Renal pelvis (tissue), 4 donors: ENCODE results near the gene ARRB1. TPM values are rescaled to one million over a fixed set of nuclear protein-coding genes. Genes with fewer than 3 reads are reported as not detected.

ENCODE experiments used
- DNase-seq: peaks from one replicate; pipeline ENCODE4 v3.0.0-alpha.2; 2013
- polyA plus RNA-seq, 3 donors: library from polyadenylated mRNA; unstranded; fragments of 120-200 nt; gene quantifications; one replicate each; pipeline ENCODE4 v1.2.1, GENCODE V29; 2013; ENCODE audit not compliant: insufficient read length in 3 of 3

The ARRB1 gene
- polyA plus RNA-seq, 3 donors, result 22.7 to 27.8 (median 24.7) TPM

DNA sequence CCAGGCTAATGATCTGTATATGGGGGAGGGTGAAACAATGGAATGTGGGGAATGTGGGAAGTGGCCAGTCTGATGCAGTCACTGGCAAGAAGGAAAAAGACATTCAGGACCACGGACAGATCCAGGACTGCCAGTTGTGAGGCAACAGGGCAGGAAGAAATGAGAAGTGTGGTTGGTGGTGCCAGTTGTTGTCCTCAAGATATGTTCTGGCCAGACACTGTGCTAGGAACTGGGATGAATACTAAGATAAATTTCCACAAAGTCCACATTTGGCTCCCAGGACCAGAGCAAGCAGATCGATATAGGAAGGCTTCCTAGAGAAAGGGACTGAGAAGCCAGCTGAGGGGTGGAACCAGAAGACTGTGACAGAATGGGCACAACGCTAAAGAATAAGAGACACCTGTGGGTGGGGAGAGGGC lies 117.7 kb downstream of the ARRB1 start:
- DNase-seq, result peak; percentile 80

DNA sequence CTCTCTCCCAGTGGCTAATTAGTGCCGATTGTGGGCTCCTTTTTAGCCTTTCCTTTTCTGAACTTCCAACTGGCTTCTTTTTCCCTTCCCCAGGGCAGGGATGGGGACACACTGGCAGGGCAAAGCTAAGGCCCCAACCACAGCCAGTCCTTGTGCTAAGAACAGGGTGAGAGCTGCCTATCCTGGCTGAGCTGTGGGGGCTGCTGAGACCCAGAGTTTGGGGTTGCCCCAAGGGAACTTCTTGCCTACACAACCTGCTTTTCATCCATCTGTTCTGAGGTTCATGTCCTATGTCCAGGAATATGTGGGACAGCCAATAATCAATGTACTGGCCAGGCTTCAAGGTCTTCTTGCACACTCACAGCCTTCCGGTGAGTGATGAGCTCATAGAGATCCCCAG lies 120.8 kb downstream of the ARRB1 start:
- DNase-seq, result no peak

DNA sequence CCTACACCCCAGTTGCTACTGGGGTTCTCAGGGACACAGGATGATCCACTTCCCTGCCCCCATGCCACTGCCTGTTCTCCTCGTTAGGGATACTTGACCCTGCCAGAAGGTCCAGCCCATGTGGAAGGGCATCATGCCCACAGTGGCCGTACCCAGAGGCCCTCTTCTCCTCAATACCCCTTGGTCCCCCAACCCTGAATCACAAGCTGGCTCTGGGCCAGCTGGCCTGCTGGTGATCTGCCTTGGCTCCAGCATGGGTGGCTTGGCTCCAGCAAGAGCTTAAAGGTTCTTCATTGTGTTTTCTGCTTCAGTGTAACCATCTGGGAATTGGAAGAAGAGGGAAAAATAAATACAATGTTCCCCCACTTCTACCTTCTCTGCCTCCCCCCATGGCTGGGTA lies 122.0 kb downstream of the ARRB1 start:
- DNase-seq, result no peak

DNA sequence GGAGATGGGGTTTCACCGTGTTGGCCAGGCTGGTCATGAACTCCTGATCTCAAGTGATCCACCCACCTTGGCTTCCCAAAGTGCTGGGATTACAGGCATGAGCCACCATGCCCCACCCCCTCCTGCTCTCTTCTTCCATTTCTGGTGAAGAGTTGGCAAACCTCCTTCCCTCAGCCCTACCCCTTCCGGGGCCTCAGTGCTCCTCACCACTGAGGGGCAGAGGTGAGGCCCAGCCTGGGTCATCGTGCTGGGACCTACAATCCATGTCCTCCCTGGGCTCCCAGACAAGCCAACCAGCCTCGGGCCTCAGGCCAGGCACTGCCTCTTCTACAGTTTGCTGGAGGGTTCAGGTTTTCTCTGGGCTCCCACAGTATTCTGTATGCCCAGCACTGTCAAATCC lies 125.7 kb downstream of the ARRB1 start:
- DNase-seq, result no peak

DNA sequence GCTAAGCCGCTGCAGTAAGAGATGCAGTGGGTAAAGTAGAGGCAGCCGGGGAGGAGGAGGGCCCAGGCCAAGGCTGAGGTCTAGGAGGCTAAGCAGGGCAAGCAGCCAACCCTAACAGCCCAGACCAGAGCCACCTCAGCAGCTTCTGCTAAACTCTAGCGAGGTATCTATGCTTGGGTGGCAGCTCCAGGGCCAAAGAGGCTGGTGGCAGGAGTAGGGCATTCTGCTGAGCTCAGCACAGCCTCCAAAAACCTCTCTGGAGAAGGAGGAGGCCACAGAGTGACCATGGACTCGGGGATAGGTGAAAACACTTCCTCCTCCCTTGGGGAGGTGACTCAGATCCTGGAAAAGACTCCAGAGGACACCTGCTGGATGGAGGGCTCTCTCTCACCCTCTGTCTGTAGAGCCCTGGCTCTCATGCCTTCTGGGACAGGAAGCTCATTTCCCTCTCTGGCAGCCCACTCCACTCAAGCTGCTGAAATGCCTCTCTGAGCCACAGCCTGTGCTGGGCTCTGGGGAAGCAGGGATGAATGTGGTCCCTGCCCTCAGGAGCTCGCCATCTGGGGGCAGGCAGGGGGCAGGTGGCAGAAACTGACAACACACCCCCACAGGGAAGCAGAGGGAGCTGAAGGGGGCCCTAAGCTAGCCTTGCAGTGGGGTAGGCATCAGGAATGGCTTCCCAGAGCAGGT lies 127.4 kb downstream of the ARRB1 start:
- DNase-seq, result no peak

DNA sequence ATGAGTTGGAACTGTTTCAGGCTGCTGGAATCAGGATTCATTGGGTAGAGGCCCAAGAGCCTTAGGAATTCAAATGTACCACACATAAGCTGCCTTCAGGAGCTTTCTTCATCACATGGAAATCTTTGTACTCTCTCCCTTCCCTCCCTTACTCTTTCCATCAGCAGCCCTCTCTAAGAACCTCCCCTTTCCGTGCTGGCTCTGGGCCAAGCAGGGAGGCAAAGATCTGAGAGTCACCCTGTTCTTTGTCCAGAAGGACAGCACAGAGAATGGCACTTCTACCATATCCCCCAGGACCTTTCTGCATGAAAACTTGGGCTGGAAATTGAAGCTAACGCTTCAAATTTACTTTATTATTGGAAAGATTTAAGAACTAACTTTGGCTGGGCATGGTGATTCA lies 131.6 kb downstream of the ARRB1 start:
- no peak for DNase-seq

DNA sequence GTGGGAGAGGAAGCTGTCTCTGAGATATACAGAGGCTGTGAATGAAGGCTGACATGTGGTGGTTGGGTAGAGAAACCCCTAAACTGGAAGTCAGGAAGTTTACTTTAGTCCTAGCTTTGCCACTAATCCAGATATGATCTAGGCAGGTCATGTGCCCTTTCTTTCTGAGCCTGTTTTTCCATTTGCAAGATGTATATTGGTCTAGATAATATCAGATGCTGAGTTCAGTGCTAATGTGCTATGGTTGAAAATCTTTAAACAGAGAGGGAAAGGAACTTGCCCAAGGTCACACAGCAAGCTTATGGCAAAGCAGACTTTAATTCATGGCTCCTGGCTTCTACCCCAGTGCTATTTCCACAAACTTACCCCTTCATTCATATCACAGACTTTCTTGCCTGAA lies 136.6 kb downstream of the ARRB1 start:
- no peak for DNase-seq

DNA sequence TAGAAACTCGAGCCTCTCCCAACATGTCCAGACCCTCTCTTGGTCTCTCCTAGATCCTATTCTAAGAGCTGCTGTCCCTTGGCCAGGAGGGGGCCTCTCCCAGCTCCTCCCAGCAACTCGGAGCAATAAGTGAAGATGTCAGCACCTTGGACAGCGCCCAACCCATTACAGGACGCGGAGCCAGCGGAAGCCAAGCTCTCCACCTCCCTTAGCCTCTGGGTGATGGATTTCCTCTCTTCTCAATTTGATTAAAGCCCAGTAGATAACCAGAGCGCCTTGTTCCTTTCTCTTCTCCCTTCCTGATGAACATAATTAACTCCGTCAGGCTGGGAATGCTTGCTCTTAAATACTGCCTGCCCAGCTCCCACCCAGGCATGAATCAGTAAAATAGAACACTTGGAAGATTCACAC lies 137.0 kb downstream of the ARRB1 start:
- DNase-seq, result peak; percentile 91

Other genes starting within 250 kb of the ARRB1 start
- gene SLCO2B1, start 200.6 kb downstream of the ARRB1 start, polyA plus RNA-seq, result 10 to 100 TPM in 2 of 3 donors, 1 to 10 TPM in 1; 9.6 to 11.1 (median 10.4) TPM
- gene TPBGL, start 110.9 kb downstream of the ARRB1 start, polyA plus RNA-seq, result under 1 TPM in 2 of 3 donors, not detected in 1; 0.09 to 0.14 TPM
- 1,000 to 10,000 TPM; 2,516 to 2,777 (median 2,726) TPM for gene RPS3, start 47.9 kb upstream of the ARRB1 start, polyA plus RNA-seq
- gene KLHL35, start 81.5 kb upstream of the ARRB1 start, polyA plus RNA-seq, result 1 to 10 TPM in 2 of 3 donors, under 1 TPM in 1; 0.73 to 1.1 (median 1.1) TPM
- gene GDPD5, start 174.3 kb upstream of the ARRB1 start, polyA plus RNA-seq, result 10 to 100 TPM; 12.1 to 19.1 (median 13.6) TPM
- gene SERPINH1, start 210.6 kb upstream of the ARRB1 start, polyA plus RNA-seq, result 100 to 1,000 TPM; 317 to 412 (median 325) TPM